HG02840 (cell line): ENCODE results near the gene TPCN1.
A peak's percentile ranks its signal among the peaks of the same experiment; 100 is the strongest.

Experiments
- ATAC-seq: cut with Tn5 transposase; IDR thresholded peaks from one replicate; pipeline ENCODE4 v1.9.1; 2021; ENCODE audit warnings: mild to moderate bottlenecking, moderate library complexity, moderate number of reproducible peaks; ENCODE audit not compliant: unreplicated experiment, low FRiP score

Gene TPCN1

DNA sequence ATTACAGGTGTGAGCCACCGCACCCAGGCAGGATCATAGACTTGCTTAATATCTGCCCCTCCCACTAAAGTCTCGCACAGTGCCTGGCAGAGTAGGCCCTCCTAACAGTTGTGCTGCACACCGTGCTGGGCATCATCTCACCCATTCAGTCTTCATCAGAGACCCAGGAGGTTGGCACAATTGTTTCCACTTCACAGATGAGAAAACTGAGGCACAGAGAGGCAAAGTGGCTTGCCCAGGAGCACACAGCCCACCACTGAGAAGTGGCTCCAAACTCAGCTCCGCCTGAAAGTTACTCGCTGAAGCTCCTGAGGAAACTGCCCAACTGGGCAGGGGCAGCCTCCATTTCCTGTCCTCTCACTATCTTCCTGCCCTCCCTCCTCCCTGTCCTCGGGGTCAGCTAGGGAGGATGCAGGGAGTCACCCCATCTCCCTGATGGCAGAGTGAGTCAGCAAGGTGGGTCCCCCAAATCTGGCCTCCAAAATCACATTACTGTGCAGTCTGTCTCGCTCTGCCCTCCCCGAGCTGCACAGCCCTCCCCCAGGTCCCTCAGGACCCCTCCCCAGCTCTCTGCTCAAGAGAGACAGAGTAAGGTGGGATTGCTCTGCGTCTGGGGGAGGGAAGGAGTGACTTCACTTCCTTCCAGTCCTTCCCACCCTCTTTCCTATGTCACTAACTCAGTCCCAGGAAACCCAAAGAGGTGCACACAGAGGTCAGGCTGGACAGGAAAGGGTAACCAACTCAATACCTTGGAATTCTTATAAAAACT is 107.9 kb downstream of the TPCN1 start:
- no peak for ATAC-seq

DNA sequence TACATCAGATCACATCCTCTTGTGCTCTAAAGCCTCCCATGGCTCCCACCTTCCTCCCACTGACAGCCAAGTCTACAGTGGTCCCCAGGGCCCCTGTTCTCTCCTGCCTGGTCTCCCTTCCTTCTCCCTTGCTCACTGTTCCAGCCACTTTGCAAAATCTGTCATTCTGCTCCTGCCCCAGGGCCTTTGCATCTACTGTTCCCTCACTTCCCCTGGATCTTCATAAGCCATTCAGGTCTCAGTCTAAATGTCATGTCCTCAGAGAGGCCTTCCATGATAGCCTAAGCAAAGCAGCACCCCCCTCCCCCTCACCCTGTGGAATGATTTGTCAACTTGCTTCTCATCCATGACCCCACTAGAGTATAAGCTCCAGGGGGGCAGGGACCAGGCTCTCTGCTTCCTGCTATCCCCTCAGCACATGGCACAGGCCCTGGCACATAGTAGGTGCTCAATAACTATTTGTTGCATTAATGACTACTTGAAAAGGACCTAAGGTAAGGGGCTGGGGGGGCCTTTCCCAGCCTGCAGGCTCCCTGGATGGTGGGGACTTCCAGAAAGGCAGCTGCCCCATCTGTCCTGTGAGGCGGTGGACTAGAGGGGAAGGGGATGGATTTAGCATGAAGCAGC is 108.6 kb downstream of the TPCN1 start:
- no peak for ATAC-seq

DNA sequence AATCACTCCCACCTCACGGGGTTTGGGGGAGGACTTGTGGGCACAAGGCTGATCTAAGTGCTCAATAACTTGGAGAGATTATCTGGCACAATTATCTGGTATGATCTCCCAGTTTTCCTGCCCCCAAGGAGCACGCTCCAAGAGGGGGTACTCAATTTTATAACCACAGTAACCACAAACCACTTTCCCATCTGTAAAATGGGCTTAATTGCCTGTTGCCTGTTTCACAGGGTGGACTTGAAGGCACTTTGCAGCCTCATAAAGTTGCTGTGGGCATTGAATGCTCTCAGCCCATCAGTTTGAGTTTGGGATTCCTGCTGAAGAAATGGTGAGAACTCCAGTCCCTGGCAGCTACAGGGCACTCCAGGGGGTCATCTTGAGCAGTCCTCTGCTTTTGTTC is 109.2 kb downstream of the TPCN1 start:
- no peak for ATAC-seq

DNA sequence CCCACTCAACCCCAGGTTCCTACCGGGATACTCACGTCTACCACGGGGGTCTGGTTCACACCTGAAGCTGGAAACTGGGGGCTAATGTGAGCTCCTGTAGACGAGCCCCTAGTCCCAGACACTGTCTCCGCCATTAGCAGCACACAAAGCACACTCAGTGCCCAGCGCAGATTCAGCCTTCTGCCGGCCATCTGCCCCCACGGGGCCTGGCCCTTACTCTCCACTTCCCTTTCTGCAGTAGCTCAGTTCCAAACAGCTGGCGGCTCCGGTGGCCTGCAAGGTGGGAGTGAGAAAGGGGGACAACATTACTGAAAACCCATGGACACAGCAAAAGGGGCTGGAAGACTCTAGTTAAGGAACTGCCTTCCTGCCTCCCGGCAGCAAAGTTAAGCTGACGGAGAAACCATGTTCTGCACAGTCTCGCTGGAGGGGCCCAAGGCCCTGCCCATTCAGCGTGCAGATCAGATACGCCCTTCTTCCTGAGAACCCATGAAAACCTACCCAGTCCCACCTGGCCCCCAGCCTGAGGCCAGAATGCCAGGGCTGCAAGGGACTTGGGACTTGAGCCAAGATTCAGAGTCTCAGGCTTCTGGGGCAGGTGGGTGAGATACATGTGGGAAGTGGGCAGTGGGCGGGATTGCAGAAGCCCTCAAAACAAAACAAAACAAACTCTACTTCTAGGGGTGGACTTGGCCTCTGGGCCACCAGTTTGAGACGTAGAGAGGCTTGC is 111.6 kb downstream of the TPCN1 start:
- ATAC-seq: no peak

DNA sequence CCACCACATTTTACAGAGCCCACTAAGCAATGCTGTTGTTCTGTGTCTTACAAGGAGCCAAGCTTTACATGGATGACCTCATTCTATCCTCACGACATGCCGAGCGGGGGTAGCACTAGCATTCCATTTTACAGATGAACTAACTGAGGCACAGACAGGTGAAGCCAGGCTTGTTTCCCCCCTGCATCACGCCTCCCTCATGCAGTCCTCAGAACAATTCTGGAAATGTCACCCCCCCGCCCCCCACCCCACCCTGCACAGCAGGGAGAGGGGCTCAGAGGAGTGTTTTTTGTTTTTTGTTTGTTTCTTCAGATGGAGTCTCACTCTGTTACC is 112.1 kb downstream of the TPCN1 start:
- no peak for ATAC-seq

DNA sequence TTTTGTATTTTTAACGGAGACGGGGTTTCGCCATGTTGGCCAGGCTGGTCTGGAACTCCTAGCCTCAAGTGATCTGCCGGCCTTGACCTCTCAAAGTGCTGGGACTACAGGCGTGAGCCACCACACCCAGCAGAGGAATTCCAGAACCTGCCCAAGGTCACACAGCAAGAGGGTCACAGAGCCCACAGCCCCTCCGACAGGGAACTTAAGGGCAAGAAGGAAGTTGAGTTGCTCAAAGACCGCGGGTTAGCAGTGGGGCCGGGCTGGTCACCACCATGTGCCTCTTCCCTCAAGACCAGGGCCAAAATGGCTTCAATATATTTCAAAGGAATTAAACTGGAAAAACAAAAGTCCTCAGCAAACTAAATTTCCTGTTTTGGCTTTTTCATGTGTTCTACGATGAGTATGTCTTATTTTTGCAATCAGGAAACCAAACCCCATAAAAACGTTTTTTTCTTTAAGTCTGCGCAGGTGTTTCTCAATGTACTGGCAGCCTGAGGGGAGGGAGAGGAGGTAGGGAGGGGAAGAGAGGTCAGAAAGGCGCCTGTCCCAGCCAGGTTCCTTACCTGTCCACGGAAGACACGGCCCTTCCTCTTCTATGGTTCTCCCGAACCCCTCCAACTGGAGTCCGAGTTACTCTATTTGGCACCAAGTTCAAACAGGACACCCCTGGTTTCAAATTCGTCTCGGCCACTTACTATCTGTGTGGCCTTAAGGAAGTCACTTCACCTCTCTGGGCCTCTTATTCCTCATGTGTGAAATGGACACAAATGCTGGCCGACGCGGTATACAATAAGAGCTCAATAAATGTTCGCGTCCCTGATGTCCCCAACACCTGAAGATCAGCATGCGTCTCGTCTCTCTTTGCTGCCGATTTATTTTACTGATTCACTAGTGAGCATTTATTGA is 112.9 kb downstream of the TPCN1 start:
- peak; percentile 9 for ATAC-seq

DNA sequence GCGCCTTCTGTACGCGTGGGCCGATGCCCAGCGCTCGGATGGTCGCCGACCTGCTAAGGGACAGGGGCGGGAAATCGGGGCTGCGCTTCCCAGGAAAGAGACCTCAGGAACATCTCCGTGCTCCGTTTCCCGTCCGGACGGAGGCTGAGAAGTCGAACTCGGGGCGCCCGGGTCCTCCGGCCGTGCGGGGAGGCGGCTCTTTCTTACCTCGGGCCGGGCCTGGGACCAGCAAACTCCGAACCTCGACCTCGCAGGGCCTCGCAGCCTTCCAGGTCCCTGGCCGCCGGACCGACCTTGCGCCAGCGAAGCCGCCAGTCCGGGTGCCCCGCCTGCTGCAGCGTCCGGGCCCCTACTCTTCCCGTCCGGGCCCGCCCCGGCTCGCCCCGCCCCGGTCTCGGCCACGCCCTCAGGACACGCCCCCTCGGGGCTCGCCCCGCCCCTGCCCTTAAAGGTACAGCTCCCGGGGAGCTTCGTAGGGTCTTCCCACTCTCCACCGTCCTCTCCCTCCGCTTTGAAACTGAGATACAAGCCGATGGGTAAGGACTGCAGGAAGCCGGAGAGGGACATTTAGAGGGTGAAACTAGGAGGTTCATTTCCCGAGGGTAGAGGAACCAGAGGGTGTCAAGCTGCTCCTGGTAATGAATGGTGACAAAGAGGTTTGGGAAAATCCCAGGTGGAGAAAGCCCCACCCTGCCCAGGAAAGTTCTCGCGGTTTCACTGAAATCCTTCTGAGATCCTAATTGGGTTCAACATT is 113.7 kb downstream of the TPCN1 start, which contains the start of gene SLC8B1:
TSS of gene SLC8B1 (minus strand) at position 324 of the 754 bp plus-strand sequence. CDS start 2,231 bp downstream, outside the sequence.
- ATAC-seq: peak; percentile 81

DNA sequence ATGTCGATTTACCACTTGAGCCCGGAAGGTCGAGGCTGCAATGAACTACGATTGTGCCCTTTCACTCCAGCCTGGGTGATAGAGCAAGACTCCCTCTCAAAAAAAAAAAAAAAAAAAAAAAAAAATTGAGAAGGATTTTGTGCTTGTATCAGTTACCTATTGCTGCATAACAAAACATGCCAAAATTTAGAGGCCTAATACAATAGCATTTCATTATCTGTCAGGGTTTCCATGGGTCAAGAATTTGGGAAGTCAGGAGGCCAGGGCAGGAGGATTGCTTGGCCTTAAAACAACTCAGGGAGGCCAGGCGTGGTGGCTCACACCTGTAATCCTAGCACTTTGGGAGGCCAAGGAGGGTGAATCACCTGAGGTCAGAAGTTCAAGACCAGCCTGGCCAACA is 118.3 kb downstream of the TPCN1 start:
- ATAC-seq: no peak

DNA sequence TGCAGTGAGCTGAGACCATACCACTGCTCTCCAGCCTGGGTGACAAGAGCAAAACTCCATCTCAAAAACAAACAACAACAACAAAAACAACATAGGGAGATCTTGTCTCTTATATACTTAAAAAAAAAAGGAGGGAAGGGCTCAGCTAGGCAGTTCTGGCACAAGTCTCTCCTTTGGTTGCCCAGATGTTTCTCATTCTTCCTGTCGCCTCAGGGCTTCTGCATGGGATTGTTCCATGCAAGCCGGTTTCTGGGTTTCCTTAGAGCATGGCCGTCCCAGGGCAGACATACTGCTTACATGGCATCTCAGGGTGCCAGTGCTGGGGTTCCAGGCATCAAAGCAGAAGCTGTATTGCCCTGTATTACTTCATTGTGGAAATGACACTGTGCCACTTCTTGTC is 118.8 kb downstream of the TPCN1 start:
- no peak for ATAC-seq

DNA sequence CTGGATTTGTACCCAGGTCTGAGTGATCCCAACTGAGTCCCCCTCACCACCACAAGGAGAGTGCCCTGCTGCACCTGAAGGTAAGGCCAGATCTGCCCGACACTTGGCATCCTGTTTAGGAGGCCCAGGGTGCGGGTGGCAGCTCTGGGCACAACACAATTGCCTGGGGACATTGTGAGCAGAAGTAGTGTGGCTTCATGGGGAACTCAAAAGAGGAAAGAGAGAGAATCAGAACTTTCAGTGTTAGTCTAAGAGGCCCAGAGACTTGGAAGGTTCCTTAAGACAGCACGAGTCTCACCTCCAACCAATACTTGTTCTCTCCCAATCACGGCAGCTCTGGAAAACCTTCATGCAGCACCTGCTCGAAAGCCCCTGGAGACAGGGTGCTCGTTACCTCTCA is 120.3 kb downstream of the TPCN1 start:
- ATAC-seq: no peak

DNA sequence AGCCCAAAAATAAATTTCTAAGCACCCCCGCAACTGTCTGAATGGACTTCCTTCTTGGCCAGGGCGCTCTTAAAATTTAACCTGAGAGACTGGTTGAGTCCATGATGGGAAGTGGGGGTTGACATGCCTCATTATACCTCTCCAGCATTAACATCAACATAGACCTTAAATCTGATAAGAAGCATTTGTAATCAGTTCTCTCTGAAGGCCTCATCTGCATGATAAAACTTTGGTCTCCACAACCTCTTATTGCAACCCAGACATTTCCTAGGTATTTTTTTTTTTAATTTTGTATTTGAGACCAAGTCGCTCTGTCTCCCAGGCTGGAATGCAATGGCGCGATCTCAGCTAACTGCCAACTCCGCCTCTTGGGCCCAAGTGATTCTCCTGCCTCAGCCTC is 124.1 kb downstream of the TPCN1 start:
- no peak for ATAC-seq

DNA sequence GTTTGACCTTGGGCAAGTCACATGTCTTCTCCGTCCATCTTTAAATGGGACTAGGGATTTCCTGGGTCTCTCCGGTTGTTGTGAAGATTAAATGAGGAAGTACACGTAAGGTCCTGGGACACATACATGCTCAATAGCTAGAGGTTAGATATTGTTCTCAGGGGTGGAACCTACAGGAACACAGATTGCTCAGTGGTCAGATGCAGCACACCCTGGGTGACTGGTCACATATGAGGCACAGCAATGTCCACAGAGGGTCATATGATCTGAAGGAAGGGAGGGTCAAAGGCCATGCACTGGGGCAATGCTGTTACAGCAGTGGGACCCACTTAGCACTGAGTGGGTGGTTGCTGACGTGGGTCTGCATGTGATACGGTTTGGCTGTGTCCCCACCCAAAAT is 125.1 kb downstream of the TPCN1 start:
- no peak for ATAC-seq

DNA sequence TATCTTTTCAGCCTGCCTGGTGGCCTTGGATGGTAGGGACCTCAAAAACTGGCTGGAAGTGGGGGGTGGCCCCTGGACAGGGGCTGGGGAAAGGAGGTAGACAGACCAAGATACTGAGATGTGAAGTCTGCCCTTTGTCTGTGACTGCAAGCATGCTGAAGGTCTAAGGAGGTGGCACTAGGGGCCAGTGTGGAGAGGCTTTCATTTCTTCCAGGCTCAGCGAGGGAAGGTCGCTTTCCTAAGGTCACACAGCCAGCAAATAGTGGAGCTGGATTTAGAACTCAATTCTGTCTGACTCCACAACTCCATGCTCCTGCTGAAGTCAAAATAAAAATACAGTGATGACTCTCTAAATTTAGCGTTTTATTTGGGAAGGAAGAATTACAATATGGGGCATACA is 125.8 kb downstream of the TPCN1 start:
- ATAC-seq: no peak

DNA sequence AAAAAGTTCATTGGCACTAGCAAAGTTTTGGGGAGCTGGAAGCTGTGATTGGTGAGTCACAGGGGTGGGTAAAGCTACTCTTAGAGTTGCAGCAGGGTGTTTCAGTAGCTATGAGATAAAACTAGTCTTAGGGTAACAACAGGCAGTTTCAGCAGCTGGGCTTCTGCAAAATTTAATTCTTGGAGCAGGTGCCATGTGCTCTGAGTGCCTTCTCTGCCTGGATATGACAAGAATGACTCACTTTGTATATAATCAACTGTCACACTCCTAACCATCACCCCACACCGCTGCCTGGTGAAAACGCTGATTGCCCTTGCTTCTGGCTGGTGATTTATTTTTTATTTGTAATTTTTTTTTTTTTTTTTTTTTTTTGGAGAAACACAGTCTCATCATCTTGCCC is 126.6 kb downstream of the TPCN1 start:
- ATAC-seq: no peak
